Heart right ventricle (tissue), 16 donors: ENCODE measurements around the gene MAFB. TPM values are rescaled to one million over a fixed set of nuclear protein-coding genes. Genes with fewer than 3 reads are reported as not detected.

Experiments
- ATAC-seq, 8 donors: fragments of 200-7000 bp; cut with Tn5 transposase; one replicate each; pipeline ENCODE4 v1.9.1; 2020; ENCODE audit warnings: mild to moderate bottlenecking in 8 of 8, moderate library complexity in 8 of 8, moderate number of reproducible peaks in 1 of 8
- DNase-seq, 2 donors: peaks; one replicate each; pipeline ENCODE4 v3.0.0-alpha.2; 2020
- H3K27ac ChIP-seq, 10 donors: fragments of 200-600 bp; sonication (generic) in 2 of 10; one replicate each; pipeline versions ENCODE4 v1.5.0 to v1.8.0; 2020 to 2022; ENCODE audit warnings: mild to moderate bottlenecking in 3 of 10
- H3K27me3 ChIP-seq, 7 donors: fragments of 200-600 bp; one replicate each; pipeline ENCODE4 v1.8.0; 2021 to 2022; ENCODE audit warnings: mild to moderate bottlenecking in 2 of 7
- H3K36me3 ChIP-seq, 9 donors: fragments of 200-600 bp; sonication (generic) in 1 of 9; one replicate each; pipeline versions ENCODE4 v1.5.0 to v1.8.0; 2020 to 2022; ENCODE audit warnings: mild to moderate bottlenecking in 2 of 9
- H3K4me1 ChIP-seq, 9 donors: fragments of 200-600 bp; sonication (generic) in 1 of 9; one replicate each; pipeline versions ENCODE4 v1.5.0 to v1.8.0; 2020 to 2022; ENCODE audit warnings: mild to moderate bottlenecking in 4 of 9
- H3K4me3 ChIP-seq, 10 donors: fragments of 200-600 bp; sonication (generic) in 2 of 10; one replicate each; pipeline versions ENCODE4 v1.5.0 to v1.8.0; 2020 to 2022; ENCODE audit warnings: mild to moderate bottlenecking in 7 of 10, moderate library complexity in 2 of 10
- H3K9me3 ChIP-seq, 11 donors: fragments of 200-600 bp in 10 of 11; sonication (generic) in 2 of 11; one replicate each; pipeline versions ENCODE4 v1.5.0 to v1.8.0; 2013 to 2022; ENCODE audit warnings: mild to moderate bottlenecking in 2 of 11, control low read depth in 1 of 11, moderate library complexity in 1 of 11
- CTCF ChIP-seq, 9 donors: fragments of 200-600 bp; sonication (generic) in 2 of 9; IDR thresholded peaks; one replicate each; pipeline versions ENCODE4 v1.5.0 to v1.8.0; 2021 to 2022; ENCODE audit warnings: antibody characterized with exemption in 9 of 9, mild to moderate bottlenecking in 5 of 9, moderate library complexity in 1 of 9
- WGBS, 2 donors: extraction: QIAGEN DNeasy Blood & Tissue Kit; methylation state at CpG; one replicate each; pipeline ENCODE4 v1.1.7; 2013; ENCODE audit warnings: inconsistent platforms in 1 of 2; 5-methylcytosine and 5-hydroxymethylcytosine counted together
- intact Hi-C, 10 donors: fragments of 100-400 bp; cut with DNase I; formaldehyde crosslinking; loops; one replicate each; pipeline versions ENCODE4 v1.11.1 to v1.14.2; 2022
- polyA plus RNA-seq, 2 donors: library from polyadenylated mRNA; stranded (reverse); fragments of 200-250 nt; gene quantifications; one replicate each; pipeline ENCODE4 v1.2.3, GENCODE V29; 2013
- total RNA-seq, 10 donors: library from RNA; stranded (reverse); fragmentation: NEBNext Ultra II Directional in 3 of 10; extraction: Animal tissue kit (Norgen Biotek cat#: 25700) in 3 of 10; gene quantifications; one replicate each; pipeline versions ENCODE4 v1.2.1 to v1.2.4, GENCODE V29; 2021 to 2023
- donor health status: Arrhythmogenic right ventricular cardiomyopathy.
- donor health status: ischemic (EF 13 %, LVEDD 7.1; RV severe dilation, severe dysfunction).
- donor health status: healthy with polysubstance abuse.
- donor health status: DM: no; HTN: yes; CAD: no.
- donor health status: DM: no; HTN: no; CAD: no.
- donor health status: ischemic (EF 25% LVEDD 6.9; RV normal size, moderate dysfunction).
- donor health status: ischemic (EF 25% LVEDD 5.7; RV mildly dilated, moderate dysfunction).
- donor health status: healthy.
- donor health status: DM: yes; HTN: yes; CAD: no.
- donor health status: Ischemic cardiomyopathy.
- donor health status: ischemic (EF 35%, LVEDD 5.7; RV mildly dilated, moderate dysfunction).
- donor health status: nonischemic (EF 11% LVEDD 7.7; RV severe dilation, severe dysfunction).
- donor health status: DM: yes; HTN: yes; CAD: no.
- donor health status: PGD.
- donor health status: ischemic (EF 29% LVEDD 5.4; RV normal size, mild dysfunction).
- donor health status: nonischemic (EF 23%, LVEDD 6.1; RV moderate dilation, normal function).

The MAFB gene
- total and polyA plus RNA-seq, 12 donors, result 3.2 to 32.0 (median 5.8) TPM

- no peaks in the 10 kb centered on the region for H3K36me3 ChIP-seq
- ATAC-seq (peak in 2 of 8 donors; percentile 14 to 22), DNase-seq (no peak)
- no peaks in the 10 kb centered on the region for H3K9me3 ChIP-seq
- no peak overlapping the region for H3K27ac ChIP-seq
- 33 to 40% methylated on average over 5 of the region's 5 CpGs for WGBS, 2 donors
- H3K4me1 ChIP-seq, result peaks cover 0 to 18% (median 6%) of the 10 kb centered on the region in 9 donors
- peaks cover 0 to 9% (median 3%) of the 10 kb centered on the region in 7 donors for H3K27me3 ChIP-seq
- no peak overlapping the region for H3K4me3 ChIP-seq
- intact Hi-C loops, result no loop called here
- TF ChIP-seq CTCF (IDR thresholded peaks at IDR 0.05), result no peak
Observed at GRCh38 chr20:40643891-40644290, 45.1 kb downstream of the MAFB start.

- no peaks in the 10 kb centered on the region for H3K9me3 ChIP-seq
- WGBS, 2 donors, result 65 to 76% methylated on average over 4 of the region's 4 CpGs
- H3K4me1 ChIP-seq, result peaks cover 0 to 16% (median 6%) of the 10 kb centered on the region in 9 donors
- DNase-seq, result no peak
- intact Hi-C loops, result no loop called here
- peaks cover 0 to 12% (median 0%) of the 10 kb centered on the region in 7 donors for H3K27me3 ChIP-seq
- H3K4me3 ChIP-seq, result no peak overlapping the region
- ATAC-seq, result no peak
- no peak for TF ChIP-seq CTCF (IDR thresholded peaks at IDR 0.05)
- no peaks in the 10 kb centered on the region for H3K36me3 ChIP-seq
- no peak overlapping the region for H3K27ac ChIP-seq
Observed at GRCh38 chr20:40641809-40642208, 47.2 kb downstream of the MAFB start.

- Histone ChIP-seq H3K27me3 (peaks cover 0 to 8% (median 0%) of the 10 kb centered on the region in 7 donors), H3K36me3 (no peaks in the 10 kb centered on the region), H3K9me3 (no peaks in the 10 kb centered on the region), H3K4me1 (peaks cover 0 to 10% (median 1%) of the 10 kb centered on the region in 9 donors), H3K4me3 (no peak overlapping the region), H3K27ac (no peak overlapping the region)
- no peak for TF ChIP-seq CTCF (IDR thresholded peaks at IDR 0.05)
- no peak for DNase-seq
- WGBS, 2 donors, result 75% methylated on average over 2 of the region's 2 CpGs
- peak in 1 of 8 donors; percentile 20 for ATAC-seq
- intact Hi-C loops, result no loop called here
Observed at GRCh38 chr20:40641202-40641601, 47.8 kb downstream of the MAFB start.

- H3K9me3 ChIP-seq, result no peaks in the 10 kb centered on the region
- intact Hi-C loops, result no loop called here
- 90% methylated on average over 2 of the region's 2 CpGs for WGBS, 2 donors
- H3K4me1 ChIP-seq, result peaks cover 0 to 8% (median 0%) of the 10 kb centered on the region in 9 donors
- ATAC-seq (no peak), DNase-seq (no peak)
- peaks cover 0 to 4% (median 0%) of the 10 kb centered on the region in 7 donors for H3K27me3 ChIP-seq
- H3K4me3 ChIP-seq, result no peak overlapping the region
- TF ChIP-seq CTCF (IDR thresholded peaks at IDR 0.05), result no peak
- H3K36me3 ChIP-seq, result no peaks in the 10 kb centered on the region
- H3K27ac ChIP-seq, result no peak overlapping the region
Observed at GRCh38 chr20:40640667-40641066, 48.4 kb downstream of the MAFB start.
